Measurements from ENCODE around the gene C18orf63. TPM values are rescaled to one million over a fixed set of nuclear protein-coding genes. Genes with fewer than 3 reads are reported as not detected.
"Not testable (repeated sequence)": the region's sequence is repeated elsewhere in the genome, so short reads cannot be mapped to it uniquely, and the experiment has no call there.

C18orf63 gene
- total RNA-seq, 1 experiment from 2014 or later: not detected

GRCh38 chr18:74286106-74286855 is 29.4 kb upstream of the C18orf63 start:
- DNase-seq (ENCODE audit: low spot score): no peak

- DNase-seq (ENCODE audit: low spot score): no peak
Measured at GRCh38 chr18:74286856-74287255, 28.8 kb upstream of the C18orf63 start.

- no peak for DNase-seq (ENCODE audit: low spot score)
Measured at GRCh38 chr18:74288041-74288440, 27.6 kb upstream of the C18orf63 start.

GRCh38 chr18:74288730-74289129 is 26.9 kb upstream of the C18orf63 start:
- no peak for DNase-seq (ENCODE audit: low spot score)

- no peak for DNase-seq (ENCODE audit: low spot score)
Measured at GRCh38 chr18:74289137-74289536, 26.5 kb upstream of the C18orf63 start.

GRCh38 chr18:74290021-74290420 is 25.6 kb upstream of the C18orf63 start:
- no peak for DNase-seq (ENCODE audit: low spot score)

GRCh38 chr18:74290794-74291471 is 24.7 kb upstream of the C18orf63 start:
- DNase-seq (ENCODE audit: low spot score): no peak

- DNase-seq (ENCODE audit: low spot score): no peak
Measured at GRCh38 chr18:74291472-74291770, 24.2 kb upstream of the C18orf63 start.

GRCh38 chr18:74291771-74292540 is 23.7 kb upstream of the C18orf63 start, which contains the start of gene CYB5A:
TSS of gene CYB5A (minus strand) at chr18:74291963. CDS start at chr18:74291875, 88 bp downstream.
- peak; percentile 29 for DNase-seq (ENCODE audit: low spot score)

- DNase-seq (ENCODE audit: low spot score): no peak
Measured at GRCh38 chr18:74292541-74292858, 23.1 kb upstream of the C18orf63 start.

GRCh38 chr18:74292982-74293381 is 22.7 kb upstream of the C18orf63 start:
- not testable (repeated sequence) for DNase-seq (ENCODE audit: low spot score)

- peak; percentile 12 for DNase-seq (ENCODE audit: low spot score)
Measured at GRCh38 chr18:74294526-74294925, 21.1 kb upstream of the C18orf63 start.

- no peak for DNase-seq (ENCODE audit: low spot score)
Measured at GRCh38 chr18:74299162-74299561, 16.5 kb upstream of the C18orf63 start.

- no peak for DNase-seq (ENCODE audit: low spot score)
Measured at GRCh38 chr18:74299746-74300145, 15.9 kb upstream of the C18orf63 start.

- no peak for DNase-seq (ENCODE audit: low spot score)
Measured at GRCh38 chr18:74303306-74303705, 12.3 kb upstream of the C18orf63 start.

GRCh38 chr18:74303936-74304335 is 11.7 kb upstream of the C18orf63 start:
- DNase-seq (ENCODE audit: low spot score): peak; percentile 45

GRCh38 chr18:74310411-74310810 is 5.2 kb upstream of the C18orf63 start:
- DNase-seq (ENCODE audit: low spot score): peak; percentile 29

GRCh38 chr18:74311000-74311399 is 4.6 kb upstream of the C18orf63 start:
- no peak for DNase-seq (ENCODE audit: low spot score)

- no peak for DNase-seq (ENCODE audit: low spot score)
Measured at GRCh38 chr18:74314759-74315463, 728 bp upstream of the C18orf63 start.

GRCh38 chr18:74316257-74317170 is 875 bp downstream of the C18orf63 start:
- DNase-seq (ENCODE audit: low spot score): peak; percentile 66

- no peak for DNase-seq (ENCODE audit: low spot score)
Measured at GRCh38 chr18:74326231-74326630, 10.6 kb downstream of the C18orf63 start.
